DMS79 treated with DMSO at 0.1 percent for 48 hours (cell line): ENCODE measurements around the gene BTBD9.

Experiments used
- DNase-seq: peaks from one replicate; lab custom pipeline; 2025; lab: John Stamatoyannopoulos, UW

Gene BTBD9

GRCh38 chr6:38507173-38507572, 132.6 kb downstream of the BTBD9 start:
- no peak for DNase-seq

GRCh38 chr6:38505826-38506225, 133.9 kb downstream of the BTBD9 start:
- DNase-seq, result no peak

GRCh38 chr6:38504996-38505395, 134.7 kb downstream of the BTBD9 start:
- DNase-seq, result no peak

GRCh38 chr6:38503960-38504682, 135.6 kb downstream of the BTBD9 start:
- DNase-seq, result peak; percentile 83

GRCh38 chr6:38503032-38503773, 136.5 kb downstream of the BTBD9 start:
- peak; percentile 89 for DNase-seq

- no peak for DNase-seq
Measured at GRCh38 chr6:38502423-38502822, 137.3 kb downstream of the BTBD9 start.

- DNase-seq, result peak; percentile 24
Measured at GRCh38 chr6:38501931-38502330, 137.8 kb downstream of the BTBD9 start.

GRCh38 chr6:38499529-38500096, 140.1 kb downstream of the BTBD9 start:
- no peak for DNase-seq

GRCh38 chr6:38498805-38499445, 140.8 kb downstream of the BTBD9 start:
- DNase-seq, result no peak

GRCh38 chr6:38498085-38498484, 141.6 kb downstream of the BTBD9 start:
- DNase-seq, result no peak

GRCh38 chr6:38497546-38497945, 142.2 kb downstream of the BTBD9 start:
- DNase-seq, result no peak

GRCh38 chr6:38495922-38496635, 143.7 kb downstream of the BTBD9 start:
- no peak for DNase-seq

GRCh38 chr6:38495518-38495917, 144.2 kb downstream of the BTBD9 start:
- DNase-seq, result no peak

GRCh38 chr6:38493931-38494547, 145.7 kb downstream of the BTBD9 start:
- peak; percentile 78 for DNase-seq

GRCh38 chr6:38492031-38492430, 147.7 kb downstream of the BTBD9 start:
- no peak for DNase-seq

- DNase-seq, result no peak
Measured at GRCh38 chr6:38489951-38490350, 149.8 kb downstream of the BTBD9 start.

- DNase-seq, result no peak
Measured at GRCh38 chr6:38487423-38487822, 152.3 kb downstream of the BTBD9 start.

GRCh38 chr6:38485488-38485887, 154.2 kb downstream of the BTBD9 start:
- DNase-seq, result no peak

GRCh38 chr6:38484656-38485055, 155.1 kb downstream of the BTBD9 start:
- DNase-seq, result no peak

GRCh38 chr6:38483526-38483925, 156.2 kb downstream of the BTBD9 start:
- no peak for DNase-seq

- no peak for DNase-seq
Measured at GRCh38 chr6:38482466-38482865, 157.3 kb downstream of the BTBD9 start.

- no peak for DNase-seq
Measured at GRCh38 chr6:38481851-38482250, 157.9 kb downstream of the BTBD9 start.
